NCI-H524 treated with DMSO at 0.1 percent for 48 hours (cell line): ENCODE results near the gene TSPAN4.

Experiments used
- DNase-seq: peaks from one replicate; lab custom pipeline; 2025; lab: John Stamatoyannopoulos, UW

TSPAN4 gene

DNA sequence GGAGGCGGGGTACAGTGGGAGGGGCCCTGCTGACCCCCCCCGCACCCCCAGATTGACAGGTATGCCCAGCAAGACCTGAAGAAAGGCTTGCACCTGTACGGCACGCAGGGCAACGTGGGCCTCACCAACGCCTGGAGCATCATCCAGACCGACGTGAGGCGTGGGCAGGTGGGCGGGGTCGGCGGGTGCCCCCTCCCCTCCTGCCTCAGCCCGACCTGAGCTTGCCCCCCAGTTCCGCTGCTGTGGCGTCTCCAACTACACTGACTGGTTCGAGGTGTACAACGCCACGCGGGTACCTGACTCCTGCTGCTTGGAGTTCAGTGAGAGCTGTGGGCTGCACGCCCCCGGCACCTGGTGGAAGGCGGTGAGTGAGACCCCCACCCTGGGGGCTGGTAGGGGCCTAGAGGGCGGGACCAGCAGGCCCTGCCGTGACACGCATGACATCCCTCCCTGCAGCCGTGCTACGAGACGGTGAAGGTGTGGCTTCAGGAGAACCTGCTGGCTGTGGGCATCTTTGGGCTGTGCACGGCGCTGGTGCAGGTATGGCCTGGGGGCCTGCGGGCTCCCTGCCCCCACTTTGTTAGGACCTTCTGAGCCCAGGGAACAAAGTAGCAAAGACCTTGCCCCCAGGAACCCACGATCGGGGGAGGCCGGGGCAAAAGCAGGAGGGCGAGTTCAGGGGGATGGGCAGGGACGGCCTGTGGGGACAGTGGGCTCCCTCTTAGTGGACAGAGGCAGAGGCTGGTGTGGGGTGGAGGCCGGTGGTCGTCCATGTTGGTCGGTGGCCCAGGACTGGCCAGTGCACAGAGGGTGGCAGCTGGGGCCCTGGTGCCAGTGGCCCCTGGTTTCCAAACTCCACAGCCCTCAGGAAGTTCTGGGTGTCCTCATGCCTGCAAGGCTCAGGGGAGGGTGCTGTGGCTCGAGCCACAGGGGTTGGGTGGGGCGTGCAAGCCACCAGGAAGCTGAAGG lies 23.1 kb downstream of the TSPAN4 start:
- no peak for DNase-seq

- DNase-seq: no peak
These were observed 23.8 kb downstream of the TSPAN4 start for GRCh38 chr11:866481-866880.

DNA sequence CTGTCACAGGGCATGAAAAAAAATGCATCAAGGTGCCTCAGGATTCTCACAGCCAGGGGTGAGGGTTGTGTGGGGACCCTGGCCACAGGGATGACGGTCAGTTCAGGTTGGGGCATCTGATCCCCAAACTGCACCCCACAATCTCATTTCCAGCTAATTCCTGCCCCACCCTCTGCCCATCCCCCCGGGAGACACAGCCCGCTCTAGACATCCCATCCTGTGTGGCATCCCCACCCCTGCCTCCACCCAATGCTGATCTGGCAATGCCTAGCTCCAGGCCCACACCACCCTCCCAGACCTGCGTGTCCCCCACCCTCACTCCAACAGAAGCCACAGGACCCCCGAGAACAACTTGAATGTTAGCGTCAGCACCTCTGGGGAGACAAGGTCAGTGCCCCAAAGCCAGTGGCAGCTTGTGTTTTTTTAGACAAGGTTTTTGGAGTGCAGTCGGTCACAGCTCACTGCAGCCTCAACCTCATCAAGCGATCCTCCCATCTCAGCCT lies 25.3 kb downstream of the TSPAN4 start:
- DNase-seq: no peak

- DNase-seq: no peak
These were observed 25.7 kb downstream of the TSPAN4 start for GRCh38 chr11:868394-868793.

GRCh38 chr11:868802-869201 lies 26.1 kb downstream of the TSPAN4 start:
- no peak for DNase-seq

DNA sequence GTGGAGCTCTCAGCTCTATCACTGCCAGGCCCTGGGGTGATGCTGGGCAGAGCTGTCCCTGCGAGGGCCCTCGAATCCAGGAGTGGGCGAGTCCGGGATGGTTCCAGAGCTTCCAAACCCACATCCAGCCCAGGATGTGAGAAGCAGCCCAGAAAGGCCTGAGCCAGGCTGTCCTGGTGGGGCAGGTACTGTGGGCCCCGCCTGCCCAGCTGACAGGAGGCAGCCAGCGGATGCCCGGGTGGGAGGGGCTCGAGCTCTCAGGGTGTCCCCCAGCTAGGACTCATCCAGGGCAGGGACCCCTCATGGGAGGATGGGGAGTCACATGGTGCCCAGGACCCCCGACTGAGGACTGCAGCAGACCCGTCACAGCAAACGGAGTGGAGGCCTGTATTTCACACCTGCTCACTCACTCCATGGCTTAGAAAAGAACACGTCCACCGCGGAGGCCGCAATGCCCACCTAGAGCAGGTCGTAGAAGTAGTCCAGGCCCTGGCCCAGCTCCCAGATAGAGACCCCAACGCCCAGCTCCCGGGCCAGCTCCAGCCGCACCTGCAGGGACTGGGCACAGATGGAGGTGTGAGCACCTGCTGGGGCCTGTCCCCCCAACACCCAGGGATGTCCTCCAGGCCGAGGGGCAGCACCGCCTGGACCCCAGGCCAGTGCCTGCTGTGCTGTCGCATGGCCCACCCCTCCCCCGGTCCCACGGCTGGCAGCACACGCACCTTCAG lies 26.9 kb downstream of the TSPAN4 start:
- no peak for DNase-seq

DNA sequence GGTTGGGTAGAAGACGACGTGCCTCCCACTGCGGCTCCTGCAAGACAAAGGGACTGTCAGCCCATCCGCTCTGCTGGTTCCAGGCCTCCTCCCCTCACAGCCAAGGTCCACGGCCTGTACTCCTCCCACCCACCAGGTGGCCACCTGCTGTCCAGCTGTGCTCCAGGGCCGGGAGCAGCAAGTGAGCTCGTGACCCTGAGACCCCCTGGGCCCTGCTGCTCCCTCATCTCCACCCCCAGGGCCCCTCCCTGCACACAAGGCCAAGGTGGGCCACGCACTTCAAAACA lies 27.4 kb downstream of the TSPAN4 start:
- DNase-seq: no peak

DNA sequence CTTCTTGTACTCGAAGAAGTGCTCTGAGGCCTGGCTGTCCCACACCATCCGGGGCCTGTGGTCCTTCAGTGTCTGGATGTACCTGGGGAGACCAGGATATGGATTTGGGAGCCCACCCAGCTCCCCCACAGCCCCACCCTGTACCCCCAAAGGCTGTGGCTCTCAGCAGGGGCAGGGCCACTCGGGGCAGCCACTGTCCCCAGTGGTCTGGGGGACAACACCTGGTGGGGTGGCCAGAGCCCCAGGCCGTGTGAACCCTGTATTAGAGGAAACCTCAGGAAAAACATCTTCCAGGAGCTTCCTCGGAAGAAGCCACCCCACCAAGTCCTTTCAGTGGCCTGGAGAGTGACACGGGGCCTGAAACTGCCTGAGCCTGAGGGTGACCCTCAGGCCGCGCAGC lies 27.8 kb downstream of the TSPAN4 start:
- no peak for DNase-seq

- DNase-seq: no peak
These were observed 28.8 kb downstream of the TSPAN4 start for GRCh38 chr11:871472-871871.

DNA sequence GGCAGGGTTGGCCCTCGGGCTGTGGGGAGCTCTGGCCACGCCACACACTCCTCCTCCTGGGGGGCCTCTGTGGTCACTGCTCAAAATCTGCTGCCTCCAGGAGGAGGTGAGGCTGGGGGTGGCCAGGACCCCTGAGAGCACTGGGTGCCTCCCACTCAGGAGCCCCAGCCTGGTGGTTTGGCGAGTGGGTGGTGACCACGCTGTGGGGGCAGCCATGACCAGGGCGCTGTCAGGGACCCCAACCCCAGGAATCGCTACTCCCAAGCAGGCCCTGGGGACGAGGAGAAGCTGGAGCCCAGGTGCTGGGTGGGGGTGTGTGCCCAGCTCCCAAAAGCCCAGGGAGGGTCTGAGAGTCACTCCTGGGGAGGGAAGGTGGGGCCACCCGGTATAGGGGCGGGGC lies 30.1 kb downstream of the TSPAN4 start:
- no peak for DNase-seq

GRCh38 chr11:873706-874105 lies 31.1 kb downstream of the TSPAN4 start:
- no peak for DNase-seq

- DNase-seq: no peak
These were observed 32.6 kb downstream of the TSPAN4 start for GRCh38 chr11:875203-875602.

- DNase-seq: peak; percentile 44
These were observed 33.2 kb downstream of the TSPAN4 start for GRCh38 chr11:875769-876301.

DNA sequence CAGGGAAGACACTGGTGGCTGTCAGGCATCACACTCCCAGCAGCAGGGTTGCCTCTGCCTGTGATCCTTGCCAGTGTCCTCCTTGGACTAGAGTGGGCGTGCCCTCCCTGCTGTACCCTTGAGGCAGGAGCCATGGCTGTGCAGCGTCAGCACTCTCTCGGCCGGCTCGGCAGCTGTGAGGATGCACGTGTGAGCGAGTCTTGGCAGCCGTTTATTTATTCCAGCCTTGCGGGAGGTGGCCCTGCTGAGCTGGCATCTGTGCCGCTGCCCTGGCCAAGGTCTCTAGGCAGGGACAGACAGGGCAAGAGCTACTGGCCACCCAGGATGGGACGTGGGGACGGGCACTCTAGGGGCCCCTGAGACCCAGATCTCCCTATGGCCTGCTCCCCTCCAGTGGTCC lies 33.9 kb downstream of the TSPAN4 start:
- peak; percentile 64 for DNase-seq

DNA sequence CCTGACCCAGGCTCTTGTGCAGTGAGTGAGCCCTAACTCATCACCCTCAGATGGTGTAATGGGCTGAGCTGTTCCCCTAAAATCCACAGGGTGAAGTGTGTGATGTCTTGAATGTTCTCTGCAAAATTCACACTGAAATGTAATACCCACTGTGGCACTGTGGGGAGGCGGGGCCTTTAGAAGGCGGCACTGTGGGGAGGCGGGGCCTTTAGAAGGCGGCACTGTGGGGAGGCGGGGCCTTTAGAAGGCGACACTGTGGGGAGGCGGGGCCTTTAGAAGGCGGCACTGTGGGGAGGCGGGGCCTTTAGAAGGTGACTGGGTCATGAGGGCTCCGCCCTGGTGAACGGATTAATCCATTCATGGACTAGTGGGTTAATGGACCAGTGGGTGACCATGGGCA lies 34.9 kb downstream of the TSPAN4 start:
- no peak for DNase-seq

DNA sequence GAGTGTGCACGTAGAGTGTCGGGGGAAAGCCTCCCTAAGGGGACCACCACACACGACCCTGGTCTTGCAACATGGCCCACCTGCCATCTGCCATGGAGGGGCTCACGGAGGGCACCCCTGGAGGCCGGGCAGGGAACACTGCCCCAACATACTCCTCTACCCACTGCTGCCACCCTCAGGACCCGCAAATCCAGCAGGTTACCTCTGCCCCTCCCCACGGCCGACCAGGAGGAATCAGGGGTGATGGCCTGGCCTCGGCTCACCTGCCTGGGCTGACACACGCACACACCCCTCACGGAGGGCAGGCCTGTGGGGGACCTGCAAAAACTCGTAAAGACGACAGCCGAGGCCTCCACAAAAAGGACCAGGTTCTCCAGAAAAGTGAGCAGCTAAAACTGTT lies 37.8 kb downstream of the TSPAN4 start:
- no peak for DNase-seq

GRCh38 chr11:882596-882995 lies 39.9 kb downstream of the TSPAN4 start:
- DNase-seq: no peak

- no peak for DNase-seq
These were observed 40.9 kb downstream of the TSPAN4 start for GRCh38 chr11:883527-883926.

DNA sequence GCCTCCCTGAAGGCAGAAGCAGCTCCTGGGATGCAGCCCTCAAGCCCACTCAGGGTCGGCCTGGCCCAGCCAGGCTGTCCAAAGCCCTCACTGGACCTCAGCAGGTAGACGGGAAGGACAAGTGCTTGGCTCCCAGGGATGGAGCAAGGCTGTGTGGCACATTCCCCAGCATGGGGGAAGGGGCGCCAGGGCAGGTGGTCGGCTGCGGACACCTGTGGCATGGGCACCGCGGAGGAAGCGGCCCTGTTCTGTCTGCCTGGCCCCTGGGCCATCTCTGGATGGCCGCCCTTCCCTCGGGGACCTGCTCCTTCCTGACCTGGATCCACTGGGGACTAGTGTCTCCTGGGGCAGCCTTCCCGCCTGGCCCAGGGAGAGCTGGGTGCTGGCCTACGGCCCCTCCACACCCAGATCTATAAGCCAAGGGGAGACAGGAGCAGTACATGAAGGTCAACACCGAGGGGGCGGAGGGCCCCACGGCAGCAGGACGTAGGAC lies 42.0 kb downstream of the TSPAN4 start:
- DNase-seq: no peak

DNA sequence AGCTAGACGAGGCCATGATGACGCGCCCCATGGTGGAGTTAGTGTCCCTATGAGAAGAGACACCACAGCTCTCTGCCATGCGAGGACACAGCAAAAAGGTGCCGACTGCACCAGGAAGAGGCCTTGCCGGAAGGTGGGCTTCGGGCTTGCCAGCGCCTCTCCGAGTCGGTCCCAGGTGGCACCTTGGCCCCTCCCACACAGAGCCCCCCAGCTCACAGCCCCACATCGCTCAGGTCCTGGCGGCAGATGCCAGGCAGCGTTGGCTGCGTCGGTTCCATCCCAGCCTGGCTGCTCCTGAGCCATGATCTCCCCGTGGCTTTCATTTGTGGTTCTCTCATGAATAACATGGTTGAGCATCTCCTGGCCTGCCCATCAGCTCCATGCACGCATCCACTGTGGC lies 43.9 kb downstream of the TSPAN4 start:
- no peak for DNase-seq

DNA sequence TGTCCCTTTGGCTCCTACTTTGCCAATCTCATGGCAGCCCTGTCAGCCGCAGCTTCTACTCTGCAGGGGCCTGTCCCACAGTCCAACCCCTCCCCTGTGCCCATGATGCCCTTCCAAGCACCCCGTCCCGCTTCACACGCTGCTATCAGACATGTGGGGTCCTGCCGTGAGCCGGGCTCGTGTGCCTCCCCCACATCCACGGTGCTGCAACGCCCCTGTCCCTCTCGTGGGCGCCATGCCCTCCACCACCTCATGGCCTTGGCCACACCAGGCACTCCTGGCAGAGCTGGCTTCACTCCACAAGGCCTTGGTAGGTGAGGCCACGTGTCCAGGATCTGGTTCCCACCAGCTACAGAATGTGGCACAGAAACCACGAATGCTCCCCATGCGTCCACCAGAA lies 44.9 kb downstream of the TSPAN4 start:
- no peak for DNase-seq

- peak; percentile 81 for DNase-seq
These were observed 45.9 kb downstream of the TSPAN4 start for GRCh38 chr11:888310-889212.
